A204.1 (cell line): ENCODE results near the gene EIF3A.
"Not testable (repeated sequence)": the region's sequence is repeated elsewhere in the genome, so short reads cannot be mapped to it uniquely, and the experiment has no call there.

Experiments
- FAIRE-seq: peaks from 2 replicates; lab custom pipeline; 2012; peaks lifted over from hg19 to GRCh38; lab: Jason Lieb, UNC

Gene EIF3A

GRCh38 chr10:119051775-119052174, 28.8 kb downstream of the EIF3A start:
- FAIRE-seq, result no peak

GRCh38 chr10:119049777-119050176, 30.8 kb downstream of the EIF3A start:
- FAIRE-seq, result no peak

GRCh38 chr10:119049361-119049760, 31.3 kb downstream of the EIF3A start:
- FAIRE-seq, result no peak

- FAIRE-seq, result no peak
These were observed 35.1 kb downstream of the EIF3A start for GRCh38 chr10:119045561-119045960.

GRCh38 chr10:119042169-119042568, 38.4 kb downstream of the EIF3A start:
- no peak for FAIRE-seq

- no peak for FAIRE-seq
These were observed 39.3 kb downstream of the EIF3A start for GRCh38 chr10:119041326-119041725.

GRCh38 chr10:119039161-119039560, 41.5 kb downstream of the EIF3A start:
- FAIRE-seq, result no peak

GRCh38 chr10:119031496-119032059, 49.0 kb downstream of the EIF3A start:
- no peak for FAIRE-seq

- FAIRE-seq, result no peak
These were observed 50.0 kb downstream of the EIF3A start for GRCh38 chr10:119030421-119031250.

GRCh38 chr10:119029613-119030420, 50.8 kb downstream of the EIF3A start, which contains the start of gene NANOS1:
NANOS1 (plus strand) TSS chr10:119029714; CDS start chr10:119029802, 88 bp downstream.
- FAIRE-seq, result no peak

GRCh38 chr10:119028900-119029612, 51.6 kb downstream of the EIF3A start:
- no peak for FAIRE-seq

GRCh38 chr10:119028445-119028899, 52.1 kb downstream of the EIF3A start:
- not testable (repeated sequence) for FAIRE-seq

- no peak for FAIRE-seq
These were observed 54.1 kb downstream of the EIF3A start for GRCh38 chr10:119026301-119027110.

GRCh38 chr10:119025776-119026175, 54.8 kb downstream of the EIF3A start:
- no peak for FAIRE-seq

- FAIRE-seq, result no peak
These were observed 55.3 kb downstream of the EIF3A start for GRCh38 chr10:119025336-119025735.

GRCh38 chr10:119024882-119025281, 55.7 kb downstream of the EIF3A start:
- FAIRE-seq, result no peak

- FAIRE-seq, result no peak
These were observed 57.1 kb downstream of the EIF3A start for GRCh38 chr10:119023553-119023868.

- FAIRE-seq, result no peak
These were observed 57.6 kb downstream of the EIF3A start for GRCh38 chr10:119022846-119023552.

- no peak for FAIRE-seq
These were observed 60.0 kb downstream of the EIF3A start for GRCh38 chr10:119020627-119020946.

- no peak for FAIRE-seq
These were observed 73.4 kb downstream of the EIF3A start for GRCh38 chr10:119007211-119007574.
